HG03060 (cell line): ENCODE results near the gene JADE3.
"Not testable (repeated sequence)": the region's sequence is repeated elsewhere in the genome, so short reads cannot be mapped to it uniquely, and the experiment has no call there.

Experiments
- ATAC-seq: cut with Tn5 transposase; IDR thresholded peaks from one replicate; pipeline ENCODE4 v1.9.1; 2021; ENCODE audit warnings: low read depth, moderate number of reproducible peaks; ENCODE audit not compliant: unreplicated experiment

JADE3 gene

GRCh38 chrX:46929439-46930261 is 17.4 kb downstream of the JADE3 start:
- no peak for ATAC-seq

DNA sequence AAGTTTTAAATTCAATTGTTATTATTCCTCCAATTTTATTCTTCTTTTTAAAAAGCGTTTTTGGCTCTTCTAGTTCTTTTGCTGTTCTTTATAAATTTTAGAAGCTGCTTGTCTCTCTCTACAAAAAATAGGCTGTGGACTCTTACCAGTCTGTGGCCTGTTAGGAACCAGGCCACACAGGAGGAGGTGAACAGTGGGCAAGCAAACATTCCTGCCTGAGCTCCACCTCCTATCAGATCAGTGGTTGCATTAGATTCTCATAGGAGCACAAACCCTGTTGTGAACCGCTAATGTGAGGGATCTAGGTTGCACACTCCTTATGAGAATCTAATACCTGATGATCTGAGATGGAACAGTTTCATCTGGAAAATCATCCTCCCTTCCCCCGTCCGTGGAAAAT is 23.1 kb downstream of the JADE3 start:
- ATAC-seq, result no peak

- ATAC-seq, result no peak
Observed at GRCh38 chrX:46938589-46938988, 26.4 kb downstream of the JADE3 start.

DNA sequence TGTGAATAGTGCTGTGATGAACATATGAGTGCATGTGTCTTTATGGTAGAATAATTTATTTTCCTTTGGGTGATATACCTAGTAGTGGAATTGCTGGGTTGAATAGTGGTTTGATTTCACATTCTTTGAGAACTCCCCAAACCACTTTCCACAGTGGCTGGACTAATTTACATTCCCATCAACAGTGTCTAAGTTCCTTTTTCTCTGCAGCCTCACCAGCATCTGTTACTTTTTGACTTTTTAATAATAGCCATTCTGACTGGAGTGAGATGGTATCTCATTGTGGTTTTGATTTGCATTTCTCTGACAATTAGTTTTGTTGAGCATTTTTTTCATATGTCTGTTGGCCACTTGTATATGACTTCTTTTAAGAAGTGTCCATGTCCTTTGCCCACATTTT is 29.1 kb downstream of the JADE3 start:
- ATAC-seq, result no peak

GRCh38 chrX:46953137-46953527 is 40.9 kb downstream of the JADE3 start:
- no peak for ATAC-seq

- no peak for ATAC-seq
Observed at GRCh38 chrX:46953597-46953996, 41.4 kb downstream of the JADE3 start.

DNA sequence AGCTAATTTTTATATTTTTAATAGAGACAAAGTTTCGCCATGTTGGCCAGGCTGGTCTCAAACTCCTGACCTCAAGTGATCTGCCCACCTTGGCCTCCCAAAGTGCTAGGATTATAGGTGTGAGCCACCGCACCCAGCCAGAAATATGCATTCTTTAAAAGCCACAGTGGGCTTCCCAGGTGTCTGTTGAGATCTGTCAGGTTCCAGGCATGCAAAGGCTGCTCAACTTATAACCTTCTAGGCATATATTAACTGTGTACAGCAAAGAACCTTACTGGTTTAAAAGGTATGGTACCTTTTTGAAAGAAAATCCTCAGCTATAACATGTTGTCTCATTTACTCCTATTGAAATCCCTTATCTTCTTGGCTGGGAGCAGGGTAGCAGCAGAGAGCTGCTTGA is 42.5 kb downstream of the JADE3 start:
- no peak for ATAC-seq

GRCh38 chrX:46956589-46956988 is 44.4 kb downstream of the JADE3 start:
- ATAC-seq, result not testable (repeated sequence)

- ATAC-seq, result no peak
Observed at GRCh38 chrX:46957297-46957696, 45.1 kb downstream of the JADE3 start.

- no peak for ATAC-seq
Observed at GRCh38 chrX:46959101-46959500, 46.9 kb downstream of the JADE3 start.

DNA sequence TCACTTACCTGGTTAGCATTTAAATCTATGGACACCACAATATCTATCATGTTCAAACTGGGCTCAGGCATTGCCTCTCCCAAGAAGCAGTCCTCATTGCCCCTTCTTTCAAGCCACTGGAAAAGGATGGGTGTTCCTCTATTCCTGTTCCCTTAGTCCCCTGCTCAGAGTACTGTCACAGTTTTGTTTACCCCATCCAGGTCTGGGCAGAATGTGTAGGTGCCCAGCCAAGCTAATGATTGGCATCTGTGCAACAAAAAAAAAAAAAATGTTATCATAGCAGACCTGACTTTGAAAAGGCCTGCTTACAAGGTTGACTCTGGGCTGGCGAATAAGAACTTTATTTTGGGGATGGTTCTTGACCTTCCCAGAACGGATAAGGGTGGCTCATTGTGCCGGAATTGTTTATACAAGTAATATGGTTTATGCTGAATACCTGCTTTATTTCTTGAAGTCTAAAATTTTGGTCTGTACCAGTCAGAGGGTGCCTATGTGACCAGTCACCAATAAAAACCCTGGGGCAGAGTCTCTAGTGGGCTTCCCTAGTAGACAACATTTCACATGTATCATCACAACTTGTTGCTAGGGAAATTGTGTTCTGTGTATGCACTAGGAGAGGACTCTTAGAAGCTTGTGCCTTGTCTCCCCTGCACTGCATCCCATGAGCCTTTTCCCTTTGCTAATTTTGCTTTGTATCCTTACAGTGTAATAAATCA is 47.9 kb downstream of the JADE3 start:
- ATAC-seq, result no peak

DNA sequence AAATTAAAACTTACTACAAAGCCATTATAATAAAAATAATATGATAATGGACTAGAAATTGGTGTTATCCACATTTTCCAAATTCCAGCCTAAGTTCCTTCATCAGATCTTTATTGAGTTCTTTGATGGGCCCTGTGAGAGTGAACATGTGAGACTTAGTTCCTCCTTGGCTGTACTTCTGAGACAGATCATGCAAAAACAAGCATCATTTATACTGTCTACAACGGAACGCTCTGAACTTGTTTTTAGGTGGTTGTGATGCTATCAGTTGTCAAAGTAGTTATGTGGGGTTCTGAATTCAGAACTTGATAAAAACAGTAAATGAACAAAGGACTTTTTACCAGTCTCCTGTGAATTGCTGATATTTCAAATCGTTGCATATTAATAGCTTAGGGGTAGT is 48.9 kb downstream of the JADE3 start:
- ATAC-seq, result no peak

DNA sequence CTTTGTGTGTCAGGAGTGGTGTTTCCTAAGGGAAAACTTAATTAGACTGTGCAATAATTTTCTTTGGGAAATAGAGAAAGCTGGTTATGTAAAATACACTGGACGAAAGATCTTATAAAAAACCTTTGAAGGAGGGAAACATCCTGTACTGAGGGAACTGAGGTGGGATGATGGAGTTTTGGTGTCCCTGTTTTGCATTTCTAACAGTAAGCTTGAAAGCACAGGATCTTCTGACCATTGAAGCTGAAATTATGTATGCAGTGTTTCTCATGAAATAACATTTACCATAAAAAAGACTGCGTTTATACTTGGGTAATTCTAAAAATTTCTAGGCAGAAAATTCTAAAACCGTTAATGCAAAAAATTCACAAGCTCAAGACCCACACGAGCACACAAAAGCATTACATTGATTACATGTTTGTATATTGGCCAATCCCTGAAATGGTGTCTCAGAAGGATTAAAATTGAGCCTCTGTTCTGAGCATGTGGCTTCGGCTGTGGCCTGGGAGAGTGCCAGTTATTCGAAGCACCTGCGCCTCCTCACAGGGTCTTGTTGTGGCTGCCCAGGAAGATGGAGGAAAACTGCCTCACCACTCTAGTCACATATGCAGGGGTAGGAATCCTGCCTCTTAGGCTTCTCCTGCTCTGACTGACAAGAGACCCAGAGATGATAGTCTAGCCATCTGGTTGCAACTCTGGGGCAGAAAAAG is 49.5 kb downstream of the JADE3 start:
- ATAC-seq, result no peak

DNA sequence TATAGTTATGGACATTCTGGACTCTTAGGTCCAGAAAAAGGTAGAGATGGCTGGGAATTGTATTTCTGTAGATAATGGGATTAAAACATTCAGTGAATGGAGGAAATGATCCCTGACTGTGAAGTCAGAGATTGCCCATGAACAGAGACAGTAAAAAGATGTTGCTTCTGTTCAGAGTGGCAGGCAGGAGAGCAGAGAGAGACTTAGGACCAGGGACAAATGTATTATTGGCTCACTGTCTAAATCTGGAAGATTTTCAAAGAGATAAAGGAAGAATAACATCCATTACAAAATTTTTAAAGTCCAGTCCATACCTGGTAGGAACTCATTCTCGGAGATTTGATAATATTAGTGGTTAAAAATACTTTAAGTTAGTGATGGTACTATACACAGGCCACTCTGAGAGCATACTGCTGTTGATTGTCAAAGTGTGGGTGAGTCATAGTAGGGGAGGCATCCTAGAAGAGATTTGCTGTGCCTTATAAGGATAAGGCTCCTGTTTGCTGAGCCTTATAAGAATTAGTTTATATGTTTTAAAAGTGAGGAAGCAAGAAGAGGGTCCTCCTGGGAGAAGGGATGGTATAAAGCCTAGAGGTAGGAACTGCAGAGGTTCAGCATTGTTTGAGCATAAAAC is 53.0 kb downstream of the JADE3 start:
- ATAC-seq, result no peak

- peak; percentile 73 for ATAC-seq
Observed at GRCh38 chrX:46967547-46967946, 55.3 kb downstream of the JADE3 start.

DNA sequence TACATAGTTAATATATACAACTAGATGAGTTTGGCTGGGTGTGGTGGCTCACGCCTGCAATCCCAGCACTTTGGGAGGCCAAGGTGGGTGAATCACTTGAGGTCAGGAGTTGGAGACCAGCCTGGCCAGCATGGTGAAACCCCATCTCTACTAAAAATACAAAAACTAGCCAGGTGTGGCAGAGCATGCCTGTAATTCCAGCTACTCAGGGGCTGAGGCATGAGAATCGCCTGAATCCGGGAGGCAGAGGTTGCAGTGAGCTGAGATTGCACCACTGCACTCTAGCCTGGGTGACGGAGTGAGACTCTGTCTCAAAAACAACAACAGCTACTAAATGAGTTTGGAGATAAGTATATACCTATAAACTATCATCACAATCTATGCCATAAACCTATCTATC is 64.8 kb downstream of the JADE3 start:
- ATAC-seq, result not testable (repeated sequence)

GRCh38 chrX:46978341-46979291 is 66.4 kb downstream of the JADE3 start:
- no peak for ATAC-seq

DNA sequence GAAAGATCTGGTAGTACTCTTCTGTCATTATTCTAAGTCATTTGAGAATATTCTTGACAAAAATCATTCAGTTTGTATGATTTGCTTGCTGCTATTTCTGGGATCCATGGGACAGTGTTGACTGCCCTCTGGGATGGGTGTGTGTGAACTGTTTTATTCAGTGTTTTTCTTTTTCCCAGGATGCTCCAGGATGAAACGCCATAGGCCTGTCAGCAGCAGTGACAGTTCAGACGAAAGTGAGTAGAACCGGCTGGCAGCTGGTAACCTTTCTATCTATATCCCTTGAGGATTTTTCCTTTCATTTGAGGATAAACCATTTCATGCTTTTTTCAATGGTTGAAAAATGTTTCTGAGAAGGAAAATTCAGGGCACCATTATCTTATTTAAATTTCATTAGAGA is 72.5 kb downstream of the JADE3 start:
- no peak for ATAC-seq

DNA sequence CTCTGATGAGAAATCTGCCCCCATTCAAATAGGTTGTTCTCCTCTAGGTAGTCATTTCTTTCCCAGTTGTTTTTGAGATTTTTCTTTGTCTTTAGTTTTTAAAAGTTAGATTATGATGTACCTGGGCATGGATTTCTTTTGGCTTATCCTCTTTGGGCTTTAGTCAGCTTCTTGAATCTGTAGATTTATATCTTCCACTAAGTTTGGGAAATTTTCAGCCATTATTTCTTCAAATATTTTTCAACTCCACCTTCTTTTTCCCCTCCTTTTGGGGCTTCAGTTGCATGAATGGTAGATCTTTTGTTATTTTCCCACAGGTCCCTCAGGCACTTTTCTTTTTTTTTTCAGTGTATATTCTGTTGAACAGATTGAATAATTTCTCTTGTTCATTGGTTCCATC is 77.3 kb downstream of the JADE3 start:
- no peak for ATAC-seq

- ATAC-seq, result no peak
Observed at GRCh38 chrX:46991664-46992063, 79.4 kb downstream of the JADE3 start.
